Chondrocyte (in vitro differentiated cells): ENCODE measurements around the gene CERS3. TPM values are rescaled to one million over a fixed set of nuclear protein-coding genes. Genes with fewer than 3 reads are reported as not detected.

Experiments used
- DNase-seq: peaks from one replicate; pipeline ENCODE4 v3.0.0; 2021; ENCODE audit warnings: mixed read lengths, low spot score
- H3K27ac Mint-ChIP-seq: one replicate; pipeline ENCODE4 v1.8.0; 2021; ENCODE audit warnings: mild to moderate bottlenecking, moderate library complexity, mixed read lengths; ENCODE audit not compliant: unreplicated experiment
- H3K27me3 Mint-ChIP-seq: 2 replicates; pipeline ENCODE4 v1.8.0; 2021; ENCODE audit warnings: low read depth, mixed read lengths
- H3K36me3 Mint-ChIP-seq: 2 replicates; pipeline ENCODE4 v1.8.0; 2021; ENCODE audit warnings: low read depth, mixed read lengths
- H3K4me1 Mint-ChIP-seq: 2 replicates; pipeline ENCODE4 v1.8.0; 2021; ENCODE audit warnings: low read depth, mild to moderate bottlenecking, mixed read lengths
- H3K4me3 Mint-ChIP-seq: one replicate; pipeline ENCODE4 v1.8.0; 2021; ENCODE audit warnings: mild to moderate bottlenecking, moderate library complexity, mixed read lengths; ENCODE audit not compliant: unreplicated experiment
- H3K9me3 Mint-ChIP-seq: 2 replicates; pipeline ENCODE4 v1.8.0; 2021; ENCODE audit warnings: low read depth, mixed read lengths
- CTCF ChIP-seq: fragments of 200-600 bp; sonication (generic); IDR thresholded peaks from 2 replicates; pipeline ENCODE4 v1.5.0; 2021; ENCODE audit warnings: antibody characterized with exemption, mild to moderate bottlenecking, moderate library complexity
- total RNA-seq: library from RNA; stranded (reverse); gene quantifications from 3 replicates; pipeline ENCODE4 v1.2.1, GENCODE V29; 2021

Gene CERS3
- total RNA-seq, 1 donor from 2014 or later, result not detected

DNA sequence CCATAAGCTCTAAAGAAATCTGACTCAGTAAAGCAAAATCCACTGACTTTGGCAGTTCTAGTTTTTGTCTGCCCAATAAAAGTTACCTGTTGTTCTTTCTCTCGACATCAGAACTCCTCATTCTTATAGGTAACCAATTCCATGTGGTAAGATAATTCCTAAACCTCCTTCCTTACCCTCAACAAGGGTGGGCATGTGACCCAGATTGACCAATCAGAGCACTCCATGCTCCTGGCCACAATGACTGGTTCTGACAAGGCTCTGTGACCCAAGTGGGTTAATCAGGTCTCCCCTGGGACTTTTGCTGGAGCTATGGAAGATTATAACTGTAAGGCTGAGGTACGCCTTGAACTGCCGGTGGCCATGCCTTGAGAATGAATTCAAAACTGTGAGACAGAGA, 41.5 kb upstream of the CERS3 start:
- Mint-ChIP-seq H3K27ac (no peak overlapping the region), H3K36me3 (peaks cover 7% of the 10 kb centered on the region), H3K9me3 (no peaks in the 10 kb centered on the region), H3K4me3 (no peak overlapping the region), H3K27me3 (no peaks in the 10 kb centered on the region), H3K4me1 (no peaks in the 10 kb centered on the region)
- DNase-seq, result no peak
- no peak for TF ChIP-seq CTCF

DNA sequence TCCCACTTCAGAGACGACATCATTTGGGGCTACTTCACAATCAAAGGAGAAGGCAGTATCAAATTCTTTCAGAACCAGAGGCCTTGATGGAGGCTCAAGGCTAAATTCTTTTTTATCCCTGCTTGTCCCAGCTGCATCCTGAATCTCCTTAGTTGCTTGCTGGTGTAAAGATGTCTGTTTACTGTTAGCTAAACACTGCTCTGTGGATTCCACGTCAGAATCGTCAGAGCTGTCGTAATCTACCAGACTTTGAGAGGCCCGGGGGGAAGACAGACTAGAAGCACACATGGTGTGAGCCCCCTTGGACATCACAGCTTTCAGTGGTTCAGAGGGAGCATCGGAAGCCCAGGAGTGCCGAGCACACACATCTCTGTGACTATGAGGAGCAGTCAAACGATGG, 40.6 kb upstream of the CERS3 start:
- Mint-ChIP-seq H3K4me1 (no peaks in the 10 kb centered on the region), H3K27ac (no peak overlapping the region), H3K27me3 (no peaks in the 10 kb centered on the region), H3K9me3 (no peaks in the 10 kb centered on the region), H3K36me3 (peaks cover 10% of the 10 kb centered on the region), H3K4me3 (no peak overlapping the region)
- DNase-seq, result no peak
- TF ChIP-seq CTCF, result no peak

GRCh38 chr15:100566850-100567628, 38.3 kb upstream of the CERS3 start:
- DNase-seq, result no peak
- peaks cover 9% of the 10 kb centered on the region for H3K36me3 Mint-ChIP-seq
- no peak overlapping the region for H3K27ac Mint-ChIP-seq
- no peaks in the 10 kb centered on the region for H3K9me3 Mint-ChIP-seq
- no peaks in the 10 kb centered on the region for H3K27me3 Mint-ChIP-seq
- H3K4me3 Mint-ChIP-seq, result no peak overlapping the region
- no peak for TF ChIP-seq CTCF
- no peaks in the 10 kb centered on the region for H3K4me1 Mint-ChIP-seq

DNA sequence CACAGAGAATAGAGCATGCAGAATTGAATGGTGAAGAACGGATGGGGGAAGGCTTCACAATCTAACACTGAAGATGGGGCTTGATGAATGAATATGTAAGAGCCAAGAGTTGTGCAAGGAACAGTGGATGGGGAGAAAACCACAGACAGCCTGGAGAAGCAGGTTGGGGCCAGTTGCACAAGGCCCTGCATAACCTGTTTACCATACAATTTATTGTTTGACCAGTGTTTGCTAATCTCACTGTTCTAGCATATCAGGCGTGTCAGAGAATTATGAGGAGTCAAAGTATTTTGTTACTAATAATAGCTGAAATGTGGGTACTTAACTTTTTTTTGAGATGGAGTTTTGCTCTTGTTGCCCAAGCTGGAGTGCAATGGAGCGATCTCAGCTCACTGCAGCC, 36.8 kb upstream of the CERS3 start:
- H3K4me3 Mint-ChIP-seq, result no peak overlapping the region
- peaks cover 9% of the 10 kb centered on the region for H3K36me3 Mint-ChIP-seq
- no peak overlapping the region for H3K27ac Mint-ChIP-seq
- H3K4me1 Mint-ChIP-seq, result no peaks in the 10 kb centered on the region
- H3K9me3 Mint-ChIP-seq, result no peaks in the 10 kb centered on the region
- no peak for TF ChIP-seq CTCF
- DNase-seq, result no peak
- H3K27me3 Mint-ChIP-seq, result no peaks in the 10 kb centered on the region

DNA sequence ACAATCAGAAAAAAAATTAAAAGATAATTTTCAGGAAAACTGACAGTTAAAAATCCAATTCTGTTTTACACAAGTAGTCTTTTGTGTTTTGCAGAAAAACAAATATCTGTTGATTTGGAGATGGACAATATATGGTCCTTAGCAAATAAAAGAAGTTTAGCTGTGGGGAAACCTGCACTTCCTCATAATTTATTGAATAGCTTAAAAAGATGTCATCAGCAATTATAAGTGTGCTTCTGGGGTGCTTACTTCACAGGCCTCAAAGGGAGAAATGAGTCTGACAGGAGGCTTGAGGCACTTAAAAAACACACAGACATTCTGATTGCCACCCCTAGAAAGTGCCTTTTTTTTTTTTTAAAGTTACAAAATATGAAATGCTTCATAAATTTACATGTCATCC, 31.6 kb upstream of the CERS3 start:
- Mint-ChIP-seq H3K36me3 (peaks cover 6% of the 10 kb centered on the region), H3K27ac (no peak overlapping the region), H3K4me3 (no peak overlapping the region), H3K4me1 (no peaks in the 10 kb centered on the region), H3K9me3 (no peaks in the 10 kb centered on the region), H3K27me3 (no peaks in the 10 kb centered on the region)
- no peak for DNase-seq
- TF ChIP-seq CTCF, result no peak
